Measurements from ENCODE around the gene BARX1.

GRCh38 chr9:93969328-93969661 is 14.1 kb upstream of the BARX1 start:
- TF ChIP-seq CTCF (IDR thresholded peaks at IDR 0.05; ENCODE audit: insufficient read depth, low read length, poor library complexity, severe bottlenecking) (no peak), EZH2phosphoT487 (conservative IDR thresholded peaks at IDR 0.05; ENCODE audit: low read length) (no peak)
